Choroid plexus epithelial cell (primary cell): ENCODE measurements around the gene JAGN1.
A peak's percentile ranks its signal among the peaks of the same experiment; 100 is the strongest.

Experiments
- DNase-seq: peaks from one replicate; pipeline ENCODE4 v3.0.0-alpha.2; 2010; ENCODE audit warnings: low read depth
- H3K4me3 ChIP-seq: 2 replicates; pipeline ENCODE4 v1.5.1; 2011; ENCODE audit warnings: low read depth, mild to moderate bottlenecking, control low read depth, low read length, moderate library complexity
- CTCF ChIP-seq: conservative IDR thresholded peaks from 2 replicates; pipeline ENCODE4 v1.5.1; 2011; ENCODE audit warnings: low read depth, mild to moderate bottlenecking, control low read depth, inconsistent platforms, low read length, moderate library complexity

Gene JAGN1

GRCh38 chr3:9913601-9914000 lies 23.2 kb downstream of the JAGN1 start:
- no peak for TF ChIP-seq CTCF
- no peak overlapping the region for H3K4me3 ChIP-seq
- no peak for DNase-seq

GRCh38 chr3:9914011-9914410 lies 23.6 kb downstream of the JAGN1 start:
- no peak overlapping the region for H3K4me3 ChIP-seq
- TF ChIP-seq CTCF: no peak
- DNase-seq: no peak

- H3K4me3 ChIP-seq: peak overlapping the region; percentile 60
- DNase-seq: no peak
- TF ChIP-seq CTCF: no peak
Observed at GRCh38 chr3:9914559-9915253, 24.3 kb downstream of the JAGN1 start.

GRCh38 chr3:9915254-9916141 lies 25.1 kb downstream of the JAGN1 start:
- peak; percentile 52 for TF ChIP-seq CTCF
- DNase-seq: peak; percentile 67
- peak overlapping the region; percentile 60 for H3K4me3 ChIP-seq

- TF ChIP-seq CTCF: no peak
- DNase-seq: peak; percentile 53
- peak overlapping the region; percentile 56 for H3K4me3 ChIP-seq
Observed at GRCh38 chr3:9916346-9916733, 25.9 kb downstream of the JAGN1 start.

- TF ChIP-seq CTCF: no peak
- peak within 1 kb of the TSS; percentile 60 for H3K4me3 ChIP-seq
- peak; percentile 90 for DNase-seq
Observed at GRCh38 chr3:9916734-9917680, 26.6 kb downstream of the JAGN1 start, which contains the start of gene IL17RC. IL17RC (plus strand) TSS chr3:9917098; CDS start chr3:9917316, 218 bp downstream.
